Panc1 (cell line): ENCODE data around the gene LOXL4. TPM values are rescaled to one million over a fixed set of nuclear protein-coding genes. Genes with fewer than 3 reads are reported as not detected.

Experiments used
- ATAC-seq: fragments of 200-7000 bp; cut with Tn5 transposase; 2 replicates; pipeline ENCODE4 v1.9.1; 2020; ENCODE audit warnings: mild to moderate bottlenecking, moderate library complexity
- BruUV-seq: library from RNA; stranded (reverse); fragments of 400-500 nt; replicated peaks from 2 replicates; lab custom pipeline; 2021; lab: Mats Ljungman, UMichigan
- CTCF ChIA-PET: fragments of 300-600 bp; sonication (Branson Sonifier 250); formaldehyde crosslinking; loops from one replicate; lab custom pipeline; 2022; ENCODE audit warnings: antibody characterized with exemption; lab: Charles Lee
- POLR2A ChIA-PET: fragments of 300-600 bp; sonication (Branson Sonifier 250); formaldehyde crosslinking; loops from one replicate; lab custom pipeline; 2022; ENCODE audit warnings: antibody characterized with exemption; lab: Charles Lee
- DNase-seq: peaks from one replicate; pipeline ENCODE4 v3.0.0-alpha.2; 2010; ENCODE audit warnings: low read depth, low spot score
- H3K27ac ChIP-seq: 2 replicates; pipeline ENCODE4 v1.5.1; 2011; ENCODE audit warnings: mild to moderate bottlenecking, low read length, inconsistent platforms
- H3K27me3 ChIP-seq: fragments of 200-500 bp; sonication (Bioruptor generic); 2 replicates; pipeline ENCODE4 v1.6.0; 2014; ENCODE audit warnings: low read length, inconsistent platforms; ENCODE audit not compliant: control insufficient read depth, insufficient read depth
- H3K36me3 ChIP-seq: fragments of 200-500 bp; sonication (Bioruptor generic); 2 replicates; pipeline ENCODE4 v1.5.1; 2014; ENCODE audit warnings: inconsistent platforms, mild to moderate bottlenecking, low read length, moderate library complexity; ENCODE audit not compliant: control insufficient read depth, insufficient read depth
- H3K4me1 ChIP-seq: 2 replicates; pipeline ENCODE4 v1.5.1; 2011; ENCODE audit warnings: inconsistent platforms, mild to moderate bottlenecking, low read length, moderate library complexity; ENCODE audit not compliant: control insufficient read depth, insufficient read depth
- H3K4me3 ChIP-seq, 2 experiments: 2 replicates each; pipeline ENCODE4 v1.5.1; 2011 to 2012; ENCODE audit warnings: low read depth in 2 of 2, low read length in 2 of 2, mild to moderate bottlenecking in 2 of 2, inconsistent platforms in 1 of 2, moderate library complexity in 1 of 2
- H3K9me3 ChIP-seq: fragments of 200-500 bp; sonication (Bioruptor generic); 2 replicates; pipeline ENCODE4 v1.5.1; 2014; ENCODE audit warnings: low read depth, mild to moderate bottlenecking, inconsistent platforms, low read length, moderate library complexity; ENCODE audit not compliant: control insufficient read depth, insufficient read depth
- POLR2AphosphoS5 ChIP-seq: IDR thresholded peaks from 2 replicates; pipeline ENCODE4 v1.6.1; 2012; ENCODE audit warnings: mild to moderate bottlenecking, low read depth, low read length, moderate library complexity
- REST ChIP-seq, 2 experiments: IDR thresholded peaks; 2 replicates each; pipeline ENCODE4 v1.6.1; 2011 to 2012; ENCODE audit warnings: low read depth in 2 of 2, control low read depth in 1 of 2, low read length in 1 of 2, mild to moderate bottlenecking in 1 of 2, moderate library complexity in 1 of 2; ENCODE audit not compliant: insufficient read depth in 1 of 2
- SIN3A ChIP-seq: IDR thresholded peaks from 2 replicates; pipeline ENCODE4 v1.6.1; 2012; ENCODE audit warnings: low read depth, mild to moderate bottlenecking, low read length, moderate library complexity, borderline replicate concordance; ENCODE audit not compliant: insufficient read depth
- TCF7L2 ChIP-seq: IDR thresholded peaks from 2 replicates; pipeline ENCODE4 v1.6.1; 2011; ENCODE audit warnings: mild to moderate bottlenecking, low read depth, low read length, inconsistent platforms
- in situ Hi-C: cut with HindIII; loops from 2 replicates; pipeline ENCODE4 v1.10.0; 2016; ENCODE audit warnings: low sequenced_read_pairs, low pct_unique_long_range_greater_than_20kb
- intact Hi-C: fragments of 100-400 bp; cut with micrococcal nuclease; formaldehyde crosslinking; loops from one replicate; pipeline ENCODE4 v1.10.0; 2022; ENCODE audit not compliant: unreplicated experiment
- total RNA-seq: library from RNA; stranded (reverse); gene quantifications from one replicate; pipeline ENCODE4 v1.2.1, GENCODE V29; 2021; ENCODE audit not compliant: unreplicated experiment
- TF ChIP-seq, protein P1 (sequence below): fragments of 450-650 bp; IDR thresholded peaks from 2 replicates; pipeline ENCODE4 v1.5.1; 2017; ENCODE audit warnings: mild to moderate bottlenecking

LOXL4 gene
- total RNA-seq, 1 experiment from 2014 or later: 17.7 TPM

DNA sequence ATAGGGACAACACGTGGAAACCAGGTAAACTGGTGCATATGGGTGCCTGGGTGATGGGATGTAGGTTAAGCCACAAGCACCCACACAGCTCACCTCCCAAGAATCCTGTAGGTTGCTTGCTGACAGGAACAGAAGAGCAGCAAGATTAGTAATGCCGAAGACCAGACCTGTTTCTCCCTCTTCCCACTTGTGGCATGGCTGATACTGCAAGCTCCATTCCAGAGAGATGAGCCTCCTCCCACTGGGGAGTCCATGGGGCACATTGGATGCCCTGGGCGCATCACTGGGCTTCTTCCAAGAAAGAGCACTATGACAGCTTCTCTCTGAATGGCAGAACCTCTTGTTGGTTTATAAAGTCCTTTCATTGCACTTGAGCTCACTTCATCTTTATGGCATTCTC lies 44.4 kb upstream of the LOXL4 start:
- Histone ChIP-seq H3K27ac (no peak overlapping the region), H3K36me3 (no peaks in the 10 kb centered on the region), H3K4me1 (peaks cover 13% of the 10 kb centered on the region), H3K27me3 (no peaks in the 10 kb centered on the region), H3K9me3 (no peaks in the 10 kb centered on the region), H3K4me3 (no peak overlapping the region)
- BruUV-seq: no TSS peak
- ChIA-PET POLR2A (no interaction called here), CTCF (interaction anchor here (0.6 kb wide), 1 partner anchor 62 kb away, joined by 3 read pairs; no protein-coding TSS in a partner anchor)
- ATAC-seq (no peak), DNase-seq (no peak)
- intact Hi-C loops (no loop called here), in situ Hi-C loops (no loop called here)
- TF ChIP-seq TCF7L2 (no peak), REST (IDR thresholded peaks at IDR 0.05; ENCODE audit: insufficient read depth in 1 of 2, low read depth in 2 of 2, low read length in 1 of 2) (no peak), POLR2AphosphoS5 (no peak), SIN3A (no peak)
- TF ChIP-seq, protein P1, sequence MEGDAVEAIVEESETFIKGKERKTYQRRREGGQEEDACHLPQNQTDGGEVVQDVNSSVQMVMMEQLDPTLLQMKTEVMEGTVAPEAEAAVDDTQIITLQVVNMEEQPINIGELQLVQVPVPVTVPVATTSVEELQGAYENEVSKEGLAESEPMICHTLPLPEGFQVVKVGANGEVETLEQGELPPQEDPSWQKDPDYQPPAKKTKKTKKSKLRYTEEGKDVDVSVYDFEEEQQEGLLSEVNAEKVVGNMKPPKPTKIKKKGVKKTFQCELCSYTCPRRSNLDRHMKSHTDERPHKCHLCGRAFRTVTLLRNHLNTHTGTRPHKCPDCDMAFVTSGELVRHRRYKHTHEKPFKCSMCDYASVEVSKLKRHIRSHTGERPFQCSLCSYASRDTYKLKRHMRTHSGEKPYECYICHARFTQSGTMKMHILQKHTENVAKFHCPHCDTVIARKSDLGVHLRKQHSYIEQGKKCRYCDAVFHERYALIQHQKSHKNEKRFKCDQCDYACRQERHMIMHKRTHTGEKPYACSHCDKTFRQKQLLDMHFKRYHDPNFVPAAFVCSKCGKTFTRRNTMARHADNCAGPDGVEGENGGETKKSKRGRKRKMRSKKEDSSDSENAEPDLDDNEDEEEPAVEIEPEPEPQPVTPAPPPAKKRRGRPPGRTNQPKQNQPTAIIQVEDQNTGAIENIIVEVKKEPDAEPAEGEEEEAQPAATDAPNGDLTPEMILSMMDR: no peak

DNA sequence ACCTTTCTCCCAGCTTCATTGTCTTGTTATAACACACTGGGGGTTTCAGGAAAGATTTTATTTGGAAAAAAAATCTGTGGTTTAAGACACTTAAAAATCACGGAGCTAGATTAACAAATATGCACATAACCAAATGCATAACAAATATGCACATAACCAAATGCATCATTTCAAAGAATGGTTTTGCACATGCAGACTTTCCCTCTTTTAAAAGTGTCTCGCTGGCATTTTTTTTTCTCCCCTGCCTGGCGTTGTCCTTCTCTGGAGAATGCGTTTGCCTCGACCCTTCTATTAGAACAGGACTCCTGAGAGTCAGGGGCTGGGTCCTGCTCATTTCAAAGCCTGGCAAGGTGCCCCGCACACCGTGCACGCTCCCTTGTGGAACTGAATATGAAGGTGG lies 42.7 kb upstream of the LOXL4 start:
- Histone ChIP-seq H3K4me1 (peaks cover 13% of the 10 kb centered on the region), H3K27ac (no peak overlapping the region), H3K9me3 (no peaks in the 10 kb centered on the region), H3K4me3 (no peak overlapping the region), H3K27me3 (no peaks in the 10 kb centered on the region), H3K36me3 (no peaks in the 10 kb centered on the region)
- TF ChIP-seq, protein P1: no peak
- TF ChIP-seq SIN3A (no peak), TCF7L2 (no peak), REST (IDR thresholded peaks at IDR 0.05; ENCODE audit: insufficient read depth in 1 of 2, low read depth in 2 of 2, low read length in 1 of 2) (no peak), POLR2AphosphoS5 (no peak)
- intact Hi-C loops: no loop called here
- in situ Hi-C loops: no loop called here
- DNase-seq (no peak), ATAC-seq (no peak)
- no TSS peak for BruUV-seq
- ChIA-PET POLR2A (no interaction called here), CTCF (no interaction called here)
